HepG2 (cell line): Measurements from ENCODE around the gene PPP2R2D. TPM values are rescaled to one million over a fixed set of nuclear protein-coding genes. Genes with fewer than 3 reads are reported as not detected.

Experiments used
- AKAP8 ChIP-seq: sonication (generic); formaldehyde crosslinking; IDR thresholded peaks from 2 replicates; pipeline ENCODE4 v1.5.1; 2020; ENCODE audit warnings: mild to moderate bottlenecking, missing genetic modification reagents
- ARID3A ChIP-seq: IDR thresholded peaks from 2 replicates; pipeline ENCODE4 v1.6.1; 2012; ENCODE audit warnings: low read depth, low read length, improper control_type of control experiment
- DRAP1 ChIP-seq: IDR thresholded peaks from 2 replicates; pipeline ENCODE4 v1.6.1; 2016; ENCODE audit warnings: missing genetic modification reagents, missing compliant biosample characterization
- EZH2 ChIP-seq: conservative IDR thresholded peaks from 2 replicates; pipeline ENCODE4 v1.6.1; 2012; ENCODE audit warnings: mild to moderate bottlenecking, low read depth, low read length, moderate library complexity
- HMG20A ChIP-seq: IDR thresholded peaks from 2 replicates; pipeline ENCODE4 v1.6.1; 2016; ENCODE audit warnings: borderline replicate concordance
- HMG20B ChIP-seq: conservative IDR thresholded peaks from 2 replicates; pipeline ENCODE4 v1.6.1; 2016; ENCODE audit warnings: missing genetic modification reagents, missing compliant biosample characterization
- MAZ ChIP-seq, 2 experiments: sonication (generic) in 1 of 2; formaldehyde crosslinking in 1 of 2; IDR thresholded peaks; 2 replicates each; pipeline versions ENCODE4 v1.5.0 to v1.6.1; 2012 to 2020; ENCODE audit warnings: low read depth in 2 of 2, mild to moderate bottlenecking in 2 of 2, borderline replicate concordance in 1 of 2, improper control_type of control experiment in 1 of 2, low read length in 1 of 2, missing genetic modification reagents in 1 of 2, moderate library complexity in 1 of 2
- MIXL1 ChIP-seq: IDR thresholded peaks from 2 replicates; pipeline ENCODE4 v1.6.1; 2016
- MLX ChIP-seq: IDR thresholded peaks from 2 replicates; pipeline ENCODE4 v1.6.1; 2016
- MTERF4 ChIP-seq: sonication (generic); formaldehyde crosslinking; IDR thresholded peaks from 2 replicates; pipeline ENCODE4 v1.8.0; 2023; ENCODE audit warnings: mild to moderate bottlenecking, missing genetic modification reagents
- NRL ChIP-seq: sonication (generic); formaldehyde crosslinking; IDR thresholded peaks from 2 replicates; pipeline ENCODE4 v1.5.0; 2020; ENCODE audit warnings: missing genetic modification reagents, mild to moderate bottlenecking, moderate library complexity, borderline replicate concordance
- SATB2 ChIP-seq: sonication (generic); formaldehyde crosslinking; IDR thresholded peaks from 2 replicates; pipeline ENCODE4 v1.5.0; 2020; ENCODE audit warnings: missing genetic modification reagents
- SOX6 ChIP-seq, 2 experiments: fragments of 450-650 bp in 1 of 2; sonication (generic) in 1 of 2; formaldehyde crosslinking in 1 of 2; IDR thresholded peaks; 2 replicates each; pipeline versions ENCODE4 v1.4.0 to v1.6.1; 2017 to 2020; ENCODE audit warnings: antibody characterized with exemption in 1 of 2, mild to moderate bottlenecking in 1 of 2, missing genetic modification reagents in 1 of 2
- SP1 ChIP-seq, 2 experiments: fragments of 450-650 bp in 1 of 2; sonication (generic) in 1 of 2; formaldehyde crosslinking in 1 of 2; IDR thresholded peaks; 2 replicates each; pipeline versions ENCODE4 v1.4.0 to v1.6.1; 2016 to 2020; ENCODE audit warnings: missing genetic modification reagents in 1 of 2
- SP2 ChIP-seq: sonication (generic); formaldehyde crosslinking; IDR thresholded peaks from 2 replicates; pipeline ENCODE4 v1.5.1; 2020; ENCODE audit warnings: mild to moderate bottlenecking, missing genetic modification reagents
- SRY ChIP-seq: sonication (generic); formaldehyde crosslinking; IDR thresholded peaks from 2 replicates; pipeline ENCODE4 v1.8.0; 2022; ENCODE audit warnings: mild to moderate bottlenecking, missing genetic modification reagents
- SSRP1 ChIP-seq: IDR thresholded peaks from 2 replicates; pipeline ENCODE4 v1.6.1; 2016; ENCODE audit warnings: control low read depth
- ZNF205 ChIP-seq: IDR thresholded peaks from 2 replicates; pipeline ENCODE4 v1.6.1; 2018; ENCODE audit warnings: missing biosample characterization, missing genetic modification reagents
- ZNF264 ChIP-seq: sonication (generic); formaldehyde crosslinking; IDR thresholded peaks from 2 replicates; pipeline ENCODE4 v1.4.0; 2020; ENCODE audit warnings: missing genetic modification reagents
- ZNF414 ChIP-seq: sonication (generic); formaldehyde crosslinking; IDR thresholded peaks from 2 replicates; pipeline ENCODE4 v1.5.0; 2020; ENCODE audit warnings: missing genetic modification reagents
- ZNF547 ChIP-seq: sonication (generic); formaldehyde crosslinking; IDR thresholded peaks from 2 replicates; pipeline ENCODE4 v1.5.1; 2020; ENCODE audit warnings: mild to moderate bottlenecking, missing genetic modification reagents
- ZNF607 ChIP-seq: sonication (generic); formaldehyde crosslinking; IDR thresholded peaks from 2 replicates; pipeline ENCODE4 v1.5.1; 2020; ENCODE audit warnings: missing genetic modification reagents, mild to moderate bottlenecking, borderline replicate concordance
- ZNF747 ChIP-seq: sonication (generic); formaldehyde crosslinking; IDR thresholded peaks from 2 replicates; pipeline ENCODE4 v1.8.1; 2023; ENCODE audit warnings: missing genetic modification reagents, mild to moderate bottlenecking, borderline replicate concordance
- ZNF780A ChIP-seq: sonication (generic); formaldehyde crosslinking; IDR thresholded peaks from 2 replicates; pipeline ENCODE4 v1.8.0; 2022; ENCODE audit warnings: mild to moderate bottlenecking, missing genetic modification reagents, moderate library complexity
- ZNF816 ChIP-seq: sonication (generic); formaldehyde crosslinking; IDR thresholded peaks from 2 replicates; pipeline ENCODE4 v1.8.0; 2022; ENCODE audit warnings: missing genetic modification reagents, mild to moderate bottlenecking, borderline replicate concordance
- ZZZ3 ChIP-seq: sonication (generic); formaldehyde crosslinking; IDR thresholded peaks from 2 replicates; pipeline ENCODE4 v1.4.0; 2020; ENCODE audit warnings: missing genetic modification reagents, mild to moderate bottlenecking, borderline replicate concordance
- polyA plus RNA-seq, 8 experiments: library from polyadenylated mRNA; depleted of rRNA in 3 of 8; stranded (reverse) in 7 of 8; unstranded in 1 of 8; fragments of >200 nt; fragmentation: Illumina TruSeq in 4 of 8; extraction: Trizol in 4 of 8; gene quantifications; 2 replicates each; pipeline versions ENCODE4 v1.2.1 to v1.2.3, GENCODE V29; 2011 to 2016; ENCODE audit warnings: low read depth in 4 of 8, missing spikeins in 1 of 8, mixed read lengths in 1 of 8; ENCODE audit not compliant: insufficient read depth in 1 of 8
- total RNA-seq, 5 experiments: library from RNA; depleted of rRNA; stranded (reverse); fragments of >200 nt; fragmentation: Illumina TruSeq; extraction: Trizol; gene quantifications; 2 replicates each; pipeline ENCODE4 v1.2.3, GENCODE V29; 2016; ENCODE audit warnings: low read depth in 1 of 5

Gene PPP2R2D
- total and polyA plus RNA-seq, 2 of the 13 experiments (the other 11 are each of a cell fraction or from before 2014, with no cell fraction given), result 32.7 to 33.2 TPM

GRCh38 chr10:131890276-131891195 lies 10.3 kb upstream of the PPP2R2D start (continued):
- TF ChIP-seq DRAP1 (CRISPR knock-in tag) (no peak), ZZZ3 (no peak), MIXL1 (no peak), SSRP1 (CRISPR knock-in tag) (no peak), HMG20A (no peak), MLX (CRISPR knock-in tag) (no peak), ZNF205 (CRISPR knock-in tag) (no peak), ZNF607 (CRISPR knock-in tag) (0 out of 2 replicates have a peak, but pooled peaks have one; percentile 30), NRL (CRISPR knock-in tag) (no peak), ZNF264 (no peak), ARID3A (no peak), MAZ (IDR thresholded peaks at IDR 0.05; ENCODE audit: borderline replicate concordance, low read depth, low read length) (no peak), MAZ (CRISPR knock-in tag; IDR thresholded peaks at IDR 0.05; ENCODE audit: low read depth) (no peak), EZH2 (no peak), ZNF747 (CRISPR knock-in tag) (no peak), ZNF414 (CRISPR knock-in tag) (no peak), HMG20B (no peak), SOX6 (IDR thresholded peaks at IDR 0.05) (no peak; the same call in 1 of the 2 replicates), SOX6 (CRISPR knock-in tag; IDR thresholded peaks at IDR 0.05) (no peak), ZNF780A (0 out of 2 replicates have a peak, but pooled peaks have one; percentile 61), SP1 (IDR thresholded peaks at IDR 0.05) (0 out of 2 replicates have a peak, but pooled peaks have one; percentile 11), SP1 (CRISPR knock-in tag; IDR thresholded peaks at IDR 0.05) (no peak), ZNF816 (CRISPR knock-in tag) (no peak), SRY (CRISPR knock-in tag) (no peak), SATB2 (no peak), SP2 (CRISPR knock-in tag) (0 out of 2 replicates have a peak, but pooled peaks have one; percentile 34), AKAP8 (no peak), MTERF4 (CRISPR knock-in tag) (no peak), ZNF547 (CRISPR knock-in tag) (no peak)
